ENCODE results near the gene LHFPL6. TPM values are rescaled to one million over a fixed set of nuclear protein-coding genes. Genes with fewer than 3 reads are reported as not detected.

Gene LHFPL6
- total RNA-seq, 1 donor from 2014 or later: 54.3 TPM

- ATAC-seq (no peak), DNase-seq (no peak)
- intact Hi-C loops (cut with micrococcal nuclease): no loop called here
Observed at GRCh38 chr13:39599012-39599411, 4.0 kb downstream of the LHFPL6 start.

- intact Hi-C loops (cut with micrococcal nuclease): no loop called here
- ATAC-seq (no peak), DNase-seq (no peak)
Observed at GRCh38 chr13:39597838-39598237, 5.2 kb downstream of the LHFPL6 start.

GRCh38 chr13:39596685-39597084, 6.3 kb downstream of the LHFPL6 start:
- intact Hi-C loops (cut with micrococcal nuclease): no loop called here
- ATAC-seq: no peak
- DNase-seq: no peak

- ATAC-seq (no peak), DNase-seq (no peak)
- intact Hi-C loops (cut with micrococcal nuclease): no loop called here
Observed at GRCh38 chr13:39596176-39596575, 6.8 kb downstream of the LHFPL6 start.

GRCh38 chr13:39590466-39591036, 12.4 kb downstream of the LHFPL6 start:
- ATAC-seq (no peak), DNase-seq (no peak)
- intact Hi-C loops (cut with micrococcal nuclease): no loop called here

GRCh38 chr13:39588384-39588783, 14.6 kb downstream of the LHFPL6 start:
- intact Hi-C loops (cut with micrococcal nuclease): no loop called here
- ATAC-seq: no peak
- no peak for DNase-seq

- no peak for DNase-seq
- intact Hi-C loops (cut with micrococcal nuclease): no loop called here
- ATAC-seq: peak; percentile 60
Observed at GRCh38 chr13:39587939-39588338, 15.1 kb downstream of the LHFPL6 start.

- no peak for DNase-seq
- intact Hi-C loops (cut with micrococcal nuclease): no loop called here
- ATAC-seq: peak; percentile 10
Observed at GRCh38 chr13:39586958-39587605, 15.9 kb downstream of the LHFPL6 start.

- DNase-seq: no peak
- intact Hi-C loops (cut with micrococcal nuclease): no loop called here
- ATAC-seq: no peak
Observed at GRCh38 chr13:39586151-39586550, 16.8 kb downstream of the LHFPL6 start.

- ATAC-seq: no peak
- intact Hi-C loops (cut with micrococcal nuclease): no loop called here
- DNase-seq: no peak
Observed at GRCh38 chr13:39585219-39585618, 17.8 kb downstream of the LHFPL6 start.

GRCh38 chr13:39580881-39581575, 22.0 kb downstream of the LHFPL6 start:
- intact Hi-C loops (cut with micrococcal nuclease): no loop called here
- DNase-seq (no peak), ATAC-seq (no peak)

GRCh38 chr13:39578821-39579291, 24.1 kb downstream of the LHFPL6 start:
- DNase-seq: no peak
- intact Hi-C loops (cut with micrococcal nuclease): no loop called here
- peak; percentile 42 for ATAC-seq

- DNase-seq (no peak), ATAC-seq (peak; percentile 68)
- intact Hi-C loops (cut with micrococcal nuclease): no loop called here
Observed at GRCh38 chr13:39577838-39578491, 25.0 kb downstream of the LHFPL6 start.

GRCh38 chr13:39577203-39577602, 25.8 kb downstream of the LHFPL6 start:
- intact Hi-C loops (cut with micrococcal nuclease): no loop called here
- no peak for DNase-seq
- no peak for ATAC-seq

- ATAC-seq (no peak), DNase-seq (peak; percentile 24)
- intact Hi-C loops (cut with micrococcal nuclease): no loop called here
Observed at GRCh38 chr13:39575641-39576238, 27.3 kb downstream of the LHFPL6 start.

GRCh38 chr13:39571502-39572092, 31.4 kb downstream of the LHFPL6 start:
- intact Hi-C loops (cut with micrococcal nuclease): no loop called here
- ATAC-seq: peak; percentile 91
- peak; percentile 77 for DNase-seq

GRCh38 chr13:39567569-39567968, 35.4 kb downstream of the LHFPL6 start:
- ATAC-seq (no peak), DNase-seq (no peak)
- intact Hi-C loops (cut with micrococcal nuclease): no loop called here

GRCh38 chr13:39566216-39566869, 36.6 kb downstream of the LHFPL6 start:
- DNase-seq: no peak
- no peak for ATAC-seq
- intact Hi-C loops (cut with micrococcal nuclease): no loop called here

Data from left ventricle myocardium superior (tissue), 1 donor.